GM23338 (cell line): ENCODE measurements around the gene FHIT. TPM values are rescaled to one million over a fixed set of nuclear protein-coding genes. Genes with fewer than 3 reads are reported as not detected.

Source experiments
- ATAC-seq: fragments of 200-7000 bp; cut with Tn5 transposase; 3 replicates; pipeline ENCODE4 v1.9.1; 2020
- DNase-seq: peaks from one replicate; pipeline ENCODE4 v3.0.0-alpha.2; 2015; ENCODE audit warnings: low spot score
- H2AFZ ChIP-seq: fragments of 200-600 bp; sonication (generic); 2 replicates; pipeline ENCODE4 v1.8.0; 2016; ENCODE audit warnings: antibody characterized with exemption, mild to moderate bottlenecking, moderate library complexity
- H3F3A ChIP-seq: fragments of 200-600 bp; sonication (generic); replicated peaks from 2 replicates; pipeline ENCODE4 v1.8.0; 2017; ENCODE audit warnings: antibody characterized with exemption, mixed run types, low read depth
- H3K27ac ChIP-seq: fragments of 200-600 bp; sonication (generic); 2 replicates; pipeline ENCODE4 v1.6.1; 2016; ENCODE audit warnings: low read depth
- H3K27me3 ChIP-seq: fragments of 200-600 bp; sonication (generic); 2 replicates; pipeline ENCODE4 v1.8.0; 2016; ENCODE audit warnings: mild to moderate bottlenecking, mixed run types, moderate library complexity; ENCODE audit not compliant: insufficient read depth
- H3K36me3 ChIP-seq: fragments of 200-600 bp; sonication (generic); 2 replicates; pipeline ENCODE4 v1.8.0; 2016; ENCODE audit warnings: mild to moderate bottlenecking; ENCODE audit not compliant: insufficient read depth
- H3K4me1 ChIP-seq: fragments of 200-600 bp; sonication (generic); 2 replicates; pipeline ENCODE4 v1.8.0; 2016; ENCODE audit warnings: mild to moderate bottlenecking, moderate library complexity; ENCODE audit not compliant: insufficient read depth
- H3K4me2 ChIP-seq: fragments of 200-600 bp; sonication (generic); 2 replicates; pipeline ENCODE4 v1.7.1; 2017; ENCODE audit warnings: mixed run types
- H3K4me3 ChIP-seq: fragments of 200-600 bp; sonication (generic); 2 replicates; pipeline ENCODE4 v1.6.1; 2016; ENCODE audit warnings: mixed run types
- H3K79me2 ChIP-seq: fragments of 200-600 bp; sonication (generic); replicated peaks from 2 replicates; pipeline ENCODE4 v1.8.0; 2017; ENCODE audit warnings: mild to moderate bottlenecking; ENCODE audit not compliant: insufficient read depth
- H3K9me2 ChIP-seq: fragments of 200-600 bp; sonication (generic); 2 replicates; pipeline ENCODE4 v1.8.0; 2017; ENCODE audit not compliant: insufficient read depth
- H4K20me1 ChIP-seq: fragments of 200-600 bp; sonication (generic); replicated peaks from 2 replicates; pipeline ENCODE4 v1.8.0; 2017; ENCODE audit warnings: mild to moderate bottlenecking; ENCODE audit not compliant: insufficient read depth
- H3K27ac Mint-ChIP-seq: 2 replicates; pipeline ENCODE4 v1.8.0; 2020; ENCODE audit warnings: inconsistent platforms, mild to moderate bottlenecking, moderate library complexity, mixed read lengths
- H3K27me3 Mint-ChIP-seq: 3 replicates; pipeline ENCODE4 v1.8.0; 2022; ENCODE audit warnings: low read depth, mild to moderate bottlenecking, moderate library complexity, mixed read lengths, inconsistent platforms; ENCODE audit not compliant: insufficient read depth, poor library complexity
- H3K36me3 Mint-ChIP-seq: 3 replicates; pipeline ENCODE4 v1.8.0; 2021; ENCODE audit warnings: low read depth, mild to moderate bottlenecking, inconsistent platforms, moderate library complexity, mixed read lengths
- H3K4me1 Mint-ChIP-seq: 3 replicates; pipeline ENCODE4 v1.8.0; 2020; ENCODE audit warnings: mild to moderate bottlenecking, inconsistent platforms, mixed read lengths
- H3K4me3 Mint-ChIP-seq: 3 replicates; pipeline ENCODE4 v1.8.0; 2021; ENCODE audit warnings: moderate library complexity, mild to moderate bottlenecking, inconsistent platforms, mixed read lengths
- H3K9me3 Mint-ChIP-seq: 3 replicates; pipeline ENCODE4 v1.8.0; 2020; ENCODE audit warnings: moderate library complexity, mild to moderate bottlenecking, inconsistent platforms, mixed read lengths
- CREB1 ChIP-seq: fragments of 250-450 bp; sonication (Bioruptor Pico); IDR thresholded peaks from 2 replicates; pipeline ENCODE4 v1.5.0; 2020; ENCODE audit warnings: low read depth, mild to moderate bottlenecking, moderate library complexity
- ETS1 ChIP-seq: IDR thresholded peaks from 2 replicates; pipeline ENCODE4 v1.6.1; 2016; ENCODE audit warnings: antibody characterized with exemption
- EZH2 ChIP-seq: fragments of 200-600 bp; sonication (generic); IDR thresholded peaks from one replicate; pipeline ENCODE4 v1.8.0; 2017; ENCODE audit warnings: antibody characterized with exemption, mild to moderate bottlenecking, low read depth; ENCODE audit not compliant: unreplicated experiment
- EZH2phosphoT487 ChIP-seq: fragments of 200-600 bp; sonication (generic); IDR thresholded peaks from one replicate; pipeline ENCODE4 v1.8.1; 2018; ENCODE audit warnings: antibody characterized with exemption; ENCODE audit not compliant: unreplicated experiment
- JUNB ChIP-seq: IDR thresholded peaks from one replicate; pipeline ENCODE4 v1.6.1; 2016; ENCODE audit warnings: antibody characterized with exemption; ENCODE audit not compliant: unreplicated experiment
- NANOG ChIP-seq: IDR thresholded peaks from 2 replicates; pipeline ENCODE4 v1.6.1; 2016; ENCODE audit warnings: antibody characterized with exemption, borderline replicate concordance
- POLR2AphosphoS5 ChIP-seq: IDR thresholded peaks from 2 replicates; pipeline ENCODE4 v1.6.1; 2016; ENCODE audit warnings: antibody characterized with exemption, low read depth
- STAT1 ChIP-seq: IDR thresholded peaks from one replicate; pipeline ENCODE4 v1.6.1; 2016; ENCODE audit warnings: antibody characterized with exemption; ENCODE audit not compliant: unreplicated experiment
- ZNF114 ChIP-seq: fragments of 250-450 bp; sonication (Bioruptor Pico); IDR thresholded peaks from 2 replicates; pipeline ENCODE4 v1.5.0; 2020; ENCODE audit warnings: mild to moderate bottlenecking, moderate library complexity
- ZNF331 ChIP-seq: fragments of 250-450 bp; sonication (Bioruptor Pico); IDR thresholded peaks from 2 replicates; pipeline ENCODE4 v1.5.0; 2020; ENCODE audit warnings: low read depth, mild to moderate bottlenecking, moderate library complexity
- polyA plus RNA-seq: library from polyadenylated mRNA; unstranded; fragments of >200 nt; fragmentation: Nextera tagmentation; extraction: Ambion mirVana; gene quantifications from 2 replicates; pipeline ENCODE4 v1.2.1, GENCODE V29; 2016
- total RNA-seq: library from RNA; depleted of rRNA; stranded (reverse); fragments of >200 nt; shearing (Covaris generic); gene quantifications from 2 replicates; pipeline ENCODE4 v1.2.3, GENCODE V29; 2014
- TF ChIP-seq, protein P1 (sequence below): fragments of 250-450 bp; sonication (Bioruptor Pico); IDR thresholded peaks from 2 replicates; pipeline ENCODE4 v1.5.0; 2020; ENCODE audit warnings: mild to moderate bottlenecking, moderate library complexity
- TF ChIP-seq, protein P2 (sequence below), 2 experiments: fragments of 200-600 bp in 1 of 2; sonication (generic) in 1 of 2; conservative IDR thresholded peaks; 2 replicates each; pipeline versions ENCODE4 v1.5.1 to v1.6.1; 2016 to 2017; ENCODE audit warnings: antibody characterized with exemption in 2 of 2, low read depth in 2 of 2, mild to moderate bottlenecking in 2 of 2, moderate library complexity in 1 of 2

The FHIT gene
- total and polyA plus RNA-seq, 2 experiments from 2014 or later = 3.0 to 8.3 TPM

DNA sequence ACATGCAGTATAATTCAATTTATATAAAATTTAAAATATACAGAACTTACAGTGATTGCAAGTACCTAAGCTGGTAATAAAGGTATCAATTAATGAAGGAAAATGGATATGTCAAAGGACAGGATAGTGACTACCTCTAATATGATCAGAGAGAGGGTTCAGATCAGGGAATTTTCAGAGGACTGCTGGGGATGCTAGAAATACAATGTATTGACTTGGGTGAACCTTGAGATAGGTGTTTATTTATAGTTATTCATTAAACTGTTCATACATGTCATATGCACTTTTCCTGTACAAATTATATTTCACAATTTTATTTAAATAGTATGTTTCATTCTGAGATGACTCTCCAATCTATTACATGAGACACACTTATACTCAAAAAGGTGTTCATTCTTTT lies 554.1 kb downstream of the FHIT start:
- Histone ChIP-seq H3K27me3 (no peaks in the 10 kb centered on the region), H3K4me2 (no peak overlapping the region), H3K4me3 (no peak overlapping the region), H3K79me2 (no peaks in the 10 kb centered on the region), H3K36me3 (no peaks in the 10 kb centered on the region; the same call in none of the 2 replicates), H3F3A (no peaks in the 10 kb centered on the region), H3K27ac (peak overlapping the region; percentile 57; the same call in 1 of the 2 replicates), H3K9me2 (no peaks in the 10 kb centered on the region), H3K4me1 (peaks cover 30% of the 10 kb centered on the region), H2AFZ (no peak overlapping the region), H4K20me1 (no peaks in the 10 kb centered on the region)
- DNase-seq = no peak
- Mint-ChIP-seq H3K9me3 (peaks cover 11% of the 10 kb centered on the region; the same call in 2 of the 3 replicates), H3K4me3 (no peak overlapping the region), H3K27ac (no peak overlapping the region), H3K27me3 (peaks cover 1% of the 10 kb centered on the region), H3K36me3 (peaks cover 10% of the 10 kb centered on the region; the same call in 2 of the 3 replicates), H3K4me1 (peaks cover 23% of the 10 kb centered on the region)
- no peak for TF ChIP-seq EZH2phosphoT487
- no peak for TF ChIP-seq ZNF331 (CRISPR knock-in tag)
- TF ChIP-seq, protein P1, sequence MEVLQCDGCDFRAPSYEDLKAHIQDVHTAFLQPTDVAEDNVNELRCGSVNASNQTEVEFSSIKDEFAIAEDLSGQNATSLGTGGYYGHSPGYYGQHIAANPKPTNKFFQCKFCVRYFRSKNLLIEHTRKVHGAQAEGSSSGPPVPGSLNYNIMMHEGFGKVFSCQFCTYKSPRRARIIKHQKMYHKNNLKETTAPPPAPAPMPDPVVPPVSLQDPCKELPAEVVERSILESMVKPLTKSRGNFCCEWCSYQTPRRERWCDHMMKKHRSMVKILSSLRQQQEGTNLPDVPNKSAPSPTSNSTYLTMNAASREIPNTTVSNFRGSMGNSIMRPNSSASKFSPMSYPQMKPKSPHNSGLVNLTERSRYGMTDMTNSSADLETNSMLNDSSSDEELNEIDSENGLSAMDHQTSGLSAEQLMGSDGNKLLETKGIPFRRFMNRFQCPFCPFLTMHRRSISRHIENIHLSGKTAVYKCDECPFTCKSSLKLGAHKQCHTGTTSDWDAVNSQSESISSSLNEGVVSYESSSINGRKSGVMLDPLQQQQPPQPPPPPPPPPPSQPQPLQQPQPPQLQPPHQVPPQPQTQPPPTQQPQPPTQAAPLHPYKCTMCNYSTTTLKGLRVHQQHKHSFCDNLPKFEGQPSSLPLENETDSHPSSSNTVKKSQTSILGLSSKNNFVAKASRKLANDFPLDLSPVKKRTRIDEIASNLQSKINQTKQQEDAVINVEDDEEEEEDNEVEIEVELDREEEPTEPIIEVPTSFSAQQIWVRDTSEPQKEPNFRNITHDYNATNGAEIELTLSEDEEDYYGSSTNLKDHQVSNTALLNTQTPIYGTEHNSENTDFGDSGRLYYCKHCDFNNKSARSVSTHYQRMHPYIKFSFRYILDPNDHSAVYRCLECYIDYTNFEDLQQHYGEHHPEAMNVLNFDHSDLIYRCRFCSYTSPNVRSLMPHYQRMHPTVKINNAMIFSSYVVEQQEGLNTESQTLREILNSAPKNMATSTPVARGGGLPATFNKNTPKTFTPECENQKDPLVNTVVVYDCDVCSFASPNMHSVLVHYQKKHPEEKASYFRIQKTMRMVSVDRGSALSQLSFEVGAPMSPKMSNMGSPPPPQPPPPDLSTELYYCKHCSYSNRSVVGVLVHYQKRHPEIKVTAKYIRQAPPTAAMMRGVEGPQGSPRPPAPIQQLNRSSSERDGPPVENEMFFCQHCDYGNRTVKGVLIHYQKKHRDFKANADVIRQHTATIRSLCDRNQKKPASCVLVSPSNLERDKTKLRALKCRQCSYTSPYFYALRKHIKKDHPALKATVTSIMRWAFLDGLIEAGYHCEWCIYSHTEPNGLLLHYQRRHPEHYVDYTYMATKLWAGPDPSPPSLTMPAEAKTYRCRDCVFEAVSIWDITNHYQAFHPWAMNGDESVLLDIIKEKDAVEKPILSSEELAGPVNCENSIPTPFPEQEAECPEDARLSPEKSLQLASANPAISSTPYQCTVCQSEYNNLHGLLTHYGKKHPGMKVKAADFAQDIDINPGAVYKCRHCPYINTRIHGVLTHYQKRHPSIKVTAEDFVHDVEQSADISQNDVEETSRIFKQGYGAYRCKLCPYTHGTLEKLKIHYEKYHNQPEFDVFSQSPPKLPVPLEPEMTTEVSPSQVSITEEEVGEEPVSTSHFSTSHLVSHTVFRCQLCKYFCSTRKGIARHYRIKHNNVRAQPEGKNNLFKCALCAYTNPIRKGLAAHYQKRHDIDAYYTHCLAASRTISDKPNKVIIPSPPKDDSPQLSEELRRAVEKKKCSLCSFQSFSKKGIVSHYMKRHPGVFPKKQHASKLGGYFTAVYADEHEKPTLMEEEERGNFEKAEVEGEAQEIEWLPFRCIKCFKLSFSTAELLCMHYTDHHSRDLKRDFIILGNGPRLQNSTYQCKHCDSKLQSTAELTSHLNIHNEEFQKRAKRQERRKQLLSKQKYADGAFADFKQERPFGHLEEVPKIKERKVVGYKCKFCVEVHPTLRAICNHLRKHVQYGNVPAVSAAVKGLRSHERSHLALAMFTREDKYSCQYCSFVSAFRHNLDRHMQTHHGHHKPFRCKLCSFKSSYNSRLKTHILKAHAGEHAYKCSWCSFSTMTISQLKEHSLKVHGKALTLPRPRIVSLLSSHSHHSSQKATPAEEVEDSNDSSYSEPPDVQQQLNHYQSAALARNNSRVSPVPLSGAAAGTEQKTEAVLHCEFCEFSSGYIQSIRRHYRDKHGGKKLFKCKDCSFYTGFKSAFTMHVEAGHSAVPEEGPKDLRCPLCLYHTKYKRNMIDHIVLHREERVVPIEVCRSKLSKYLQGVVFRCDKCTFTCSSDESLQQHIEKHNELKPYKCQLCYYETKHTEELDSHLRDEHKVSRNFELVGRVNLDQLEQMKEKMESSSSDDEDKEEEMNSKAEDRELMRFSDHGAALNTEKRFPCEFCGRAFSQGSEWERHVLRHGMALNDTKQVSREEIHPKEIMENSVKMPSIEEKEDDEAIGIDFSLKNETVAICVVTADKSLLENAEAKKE (CRISPR knock-in tag) = no peak
- no peak for TF ChIP-seq EZH2
- no peak for TF ChIP-seq STAT1
- TF ChIP-seq JUNB = no peak
- TF ChIP-seq POLR2AphosphoS5 = no peak
- TF ChIP-seq, protein P2, sequence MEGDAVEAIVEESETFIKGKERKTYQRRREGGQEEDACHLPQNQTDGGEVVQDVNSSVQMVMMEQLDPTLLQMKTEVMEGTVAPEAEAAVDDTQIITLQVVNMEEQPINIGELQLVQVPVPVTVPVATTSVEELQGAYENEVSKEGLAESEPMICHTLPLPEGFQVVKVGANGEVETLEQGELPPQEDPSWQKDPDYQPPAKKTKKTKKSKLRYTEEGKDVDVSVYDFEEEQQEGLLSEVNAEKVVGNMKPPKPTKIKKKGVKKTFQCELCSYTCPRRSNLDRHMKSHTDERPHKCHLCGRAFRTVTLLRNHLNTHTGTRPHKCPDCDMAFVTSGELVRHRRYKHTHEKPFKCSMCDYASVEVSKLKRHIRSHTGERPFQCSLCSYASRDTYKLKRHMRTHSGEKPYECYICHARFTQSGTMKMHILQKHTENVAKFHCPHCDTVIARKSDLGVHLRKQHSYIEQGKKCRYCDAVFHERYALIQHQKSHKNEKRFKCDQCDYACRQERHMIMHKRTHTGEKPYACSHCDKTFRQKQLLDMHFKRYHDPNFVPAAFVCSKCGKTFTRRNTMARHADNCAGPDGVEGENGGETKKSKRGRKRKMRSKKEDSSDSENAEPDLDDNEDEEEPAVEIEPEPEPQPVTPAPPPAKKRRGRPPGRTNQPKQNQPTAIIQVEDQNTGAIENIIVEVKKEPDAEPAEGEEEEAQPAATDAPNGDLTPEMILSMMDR (conservative IDR thresholded peaks at IDR 0.05; ENCODE audit: low read depth in 2 of 2) = no peak
- TF ChIP-seq NANOG = no peak
- TF ChIP-seq ZNF114 = no peak
- no peak for TF ChIP-seq ETS1
- no peak for TF ChIP-seq CREB1 (CRISPR knock-in tag)
- no peak for ATAC-seq
